Gastrocnemius medialis (tissue), 4 donors: ENCODE measurements around the gene CHID1.

ENCODE experiments used
- CTCF ChIP-seq, 5 experiments: fragments of 450-650 bp in 3 of 5; fragments of 200-600 bp in 2 of 5; sonication (generic) in 2 of 5; IDR thresholded peaks in 4 of 5; conservative IDR thresholded peaks in 1 of 5; 1 replicate in 4 of 5; 2 replicates in 1 of 5; pipeline ENCODE4 v1.5.1; 2016 to 2019; ENCODE audit warnings: antibody characterized with exemption in 5 of 5, mild to moderate bottlenecking in 3 of 5, moderate library complexity in 3 of 5
- POLR2A ChIP-seq, 2 donors: fragments of 450-650 bp; IDR thresholded peaks; one replicate each; pipeline ENCODE4 v1.6.1; 2017; ENCODE audit warnings: antibody characterized with exemption in 2 of 2, mild to moderate bottlenecking in 2 of 2, moderate library complexity in 2 of 2

- TF ChIP-seq POLR2A (IDR thresholded peaks at IDR 0.05), result peak; percentile 34 to 48
- no peak for TF ChIP-seq CTCF (IDR thresholded peaks at IDR 0.05 in 4 of 5, conservative IDR thresholded peaks at IDR 0.05 in 1 of 5)
Observed at GRCh38 chr11:833114-833791, 77.4 kb downstream of the CHID1 start.
